NCI-H1694 treated with DMSO at 0.1 percent for 48 hours (cell line): ENCODE measurements around the gene ADCY5.

ENCODE experiments used
- DNase-seq: peaks from one replicate; lab custom pipeline; 2025; lab: John Stamatoyannopoulos, UW

The ADCY5 gene

DNA sequence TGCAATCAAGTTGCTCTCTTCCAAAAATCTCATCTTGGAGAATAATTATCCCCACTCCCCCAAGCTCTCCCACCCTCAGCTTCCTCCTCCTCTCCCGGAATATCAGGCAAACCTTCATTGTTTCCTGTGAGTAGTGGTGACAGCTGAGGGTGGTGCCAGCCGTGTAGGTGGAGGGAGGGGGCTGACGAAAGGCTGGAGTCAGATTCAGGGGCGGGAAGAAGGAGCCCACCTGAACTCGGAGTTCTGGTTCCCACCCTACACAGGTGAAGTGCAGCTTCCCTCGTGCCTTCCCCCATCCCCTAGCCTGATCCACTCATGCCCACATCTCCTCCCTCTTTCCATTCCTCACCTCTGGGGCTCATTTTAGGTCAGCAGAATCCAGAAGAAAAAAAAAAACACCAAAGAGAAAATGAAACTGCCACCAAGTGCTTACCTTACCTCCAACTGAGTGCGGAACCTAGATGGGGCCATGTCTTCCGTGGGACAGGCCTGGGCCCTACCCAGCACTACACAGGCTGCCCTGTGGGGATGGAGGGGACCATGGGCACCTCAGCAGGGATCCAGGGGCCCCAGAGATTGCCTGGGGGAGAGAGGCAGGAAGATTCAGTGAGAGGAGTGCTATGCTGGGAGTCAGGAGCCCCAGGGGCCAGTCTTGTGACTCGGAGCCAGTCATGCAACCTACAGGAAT, 81.3 kb downstream of the ADCY5 start:
- DNase-seq: no peak

DNA sequence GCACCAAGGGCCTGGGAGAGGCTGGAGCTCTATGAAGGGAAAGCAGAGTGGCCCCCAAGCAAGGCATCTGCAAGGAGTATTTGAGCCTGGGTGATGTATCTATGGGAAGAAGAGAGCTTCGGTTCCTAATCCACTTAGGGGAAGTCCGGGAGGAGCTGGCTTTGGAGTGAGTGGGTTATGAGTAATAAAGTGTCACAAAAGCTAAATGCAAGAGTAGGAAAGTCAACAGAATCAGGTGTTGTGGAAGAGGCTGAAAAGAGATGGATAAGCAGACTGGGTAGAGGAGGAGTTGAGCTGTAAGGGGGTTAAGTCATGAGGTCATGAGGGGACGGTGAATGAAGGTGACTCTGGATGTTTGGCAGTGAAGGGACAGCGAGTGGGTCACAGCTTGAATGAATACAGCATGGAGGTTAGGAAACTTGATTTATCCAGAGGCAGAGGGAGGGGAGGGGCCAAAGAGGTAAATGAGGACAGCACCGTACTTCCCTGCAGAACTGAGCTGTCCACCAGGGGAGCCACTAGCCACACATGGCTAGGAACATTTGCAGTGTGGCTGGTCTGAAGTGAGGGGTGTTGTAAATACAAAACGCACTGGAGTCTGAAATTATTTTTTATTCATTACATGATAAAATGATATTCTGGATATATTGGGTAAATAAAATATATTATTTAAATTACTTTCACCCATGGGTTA, 83.3 kb downstream of the ADCY5 start:
- peak; percentile 8 for DNase-seq

DNA sequence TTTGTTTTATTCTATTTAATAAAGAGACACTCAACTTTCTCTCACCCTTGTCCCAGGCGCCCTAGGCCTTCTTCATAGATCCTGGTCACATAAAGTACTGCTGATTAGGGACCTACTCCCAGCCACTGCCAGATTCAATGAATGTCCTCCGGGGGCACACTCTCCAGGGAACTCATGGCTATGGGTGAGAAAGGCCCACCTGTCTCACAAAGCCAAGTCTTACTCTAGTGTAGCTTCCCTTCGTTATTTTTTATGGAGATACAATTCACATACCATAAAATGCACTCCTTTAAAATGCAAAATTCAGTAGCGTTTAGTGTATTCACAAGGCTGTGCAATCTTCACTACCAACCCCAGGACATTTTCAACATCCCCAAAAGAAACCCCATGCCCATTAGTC, 87.8 kb downstream of the ADCY5 start:
- no peak for DNase-seq

DNA sequence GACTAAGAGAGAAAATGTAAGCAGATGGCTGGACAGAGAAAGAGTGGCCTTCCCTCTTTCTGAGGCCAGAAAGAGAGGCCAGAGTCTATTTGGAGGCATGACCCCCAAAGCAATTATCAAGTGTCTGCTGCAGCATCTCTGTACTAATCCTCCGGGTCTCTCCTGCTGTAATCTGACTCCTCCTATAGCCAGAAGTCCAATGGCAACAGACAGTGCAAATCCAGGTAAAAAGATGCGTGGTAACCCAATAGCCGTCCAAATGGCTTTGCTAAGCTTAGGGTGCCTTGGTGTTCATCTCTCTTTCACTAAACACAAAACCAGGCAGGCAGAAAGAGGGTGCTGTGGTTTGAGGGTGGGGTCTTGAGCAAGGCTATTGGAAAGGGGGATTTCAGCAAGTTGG, 91.6 kb downstream of the ADCY5 start:
- no peak for DNase-seq

DNA sequence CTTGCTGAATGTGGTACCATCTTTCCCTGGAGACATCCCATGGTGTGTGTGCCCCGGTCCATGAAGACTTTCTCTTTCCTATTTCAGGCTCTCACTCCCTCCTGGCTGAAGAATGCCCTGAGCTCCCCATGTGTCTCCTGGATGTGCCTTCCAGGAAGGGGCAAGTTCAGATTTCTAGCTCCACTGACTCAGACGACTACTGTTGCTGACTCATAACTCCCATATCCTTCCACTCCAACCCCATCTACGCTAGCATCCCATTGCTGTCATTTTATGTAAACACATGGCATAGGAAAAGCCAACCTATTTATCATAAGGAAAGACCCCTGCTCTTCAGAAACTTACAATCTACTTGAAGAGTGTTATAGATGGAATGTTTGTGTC, 95.0 kb downstream of the ADCY5 start:
- DNase-seq: no peak

DNA sequence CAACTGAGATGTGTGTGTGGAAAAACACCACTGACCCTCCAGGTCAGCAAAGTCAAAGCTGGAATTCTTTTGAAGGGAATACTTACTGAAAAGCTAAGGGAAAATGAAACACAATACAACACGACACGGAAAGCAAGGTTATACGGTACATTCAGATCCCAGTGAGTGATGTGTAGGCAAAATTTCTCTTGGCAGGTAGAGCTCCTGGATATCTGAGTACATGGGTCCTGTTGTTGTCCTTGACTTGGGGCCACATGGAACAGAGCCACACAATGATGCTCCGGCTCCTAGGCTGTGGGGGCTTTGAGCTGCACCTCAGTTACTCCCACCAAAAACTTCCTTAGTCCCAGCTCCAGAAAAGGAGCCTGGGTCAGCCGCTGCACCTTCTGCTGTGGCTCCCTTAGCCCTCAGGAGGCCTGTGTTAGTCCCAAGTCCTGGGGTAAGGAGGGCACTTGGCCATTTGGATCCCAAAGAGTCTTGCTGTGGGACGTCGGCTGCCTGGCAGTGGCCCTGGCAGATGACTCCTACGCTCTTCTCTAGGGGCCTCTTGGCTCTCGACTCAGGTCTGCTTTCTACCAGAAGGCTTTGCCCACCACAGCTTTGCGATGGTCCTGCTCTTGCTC, 95.6 kb downstream of the ADCY5 start:
- no peak for DNase-seq

DNA sequence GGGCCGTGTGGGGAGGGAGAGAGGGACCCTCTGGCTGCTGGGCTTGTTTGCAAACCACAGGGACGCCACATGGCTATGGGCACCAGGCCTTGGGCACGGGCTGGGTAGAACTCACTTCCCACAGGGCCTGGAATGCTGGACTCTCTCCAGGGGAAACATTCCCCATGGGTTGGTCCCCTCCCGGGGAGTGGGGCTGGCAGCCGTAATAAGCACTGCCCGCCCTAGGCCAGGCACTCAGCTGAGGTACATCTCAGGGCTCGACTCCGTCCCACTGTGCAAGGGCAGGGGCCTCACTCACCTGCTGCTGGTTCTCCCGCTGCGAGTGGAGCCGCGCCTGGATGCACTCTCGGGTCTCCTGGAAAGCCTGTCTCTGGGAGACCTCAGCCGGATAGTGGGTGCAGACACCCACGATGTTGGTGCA, 96.7 kb downstream of the ADCY5 start:
- DNase-seq: no peak

DNA sequence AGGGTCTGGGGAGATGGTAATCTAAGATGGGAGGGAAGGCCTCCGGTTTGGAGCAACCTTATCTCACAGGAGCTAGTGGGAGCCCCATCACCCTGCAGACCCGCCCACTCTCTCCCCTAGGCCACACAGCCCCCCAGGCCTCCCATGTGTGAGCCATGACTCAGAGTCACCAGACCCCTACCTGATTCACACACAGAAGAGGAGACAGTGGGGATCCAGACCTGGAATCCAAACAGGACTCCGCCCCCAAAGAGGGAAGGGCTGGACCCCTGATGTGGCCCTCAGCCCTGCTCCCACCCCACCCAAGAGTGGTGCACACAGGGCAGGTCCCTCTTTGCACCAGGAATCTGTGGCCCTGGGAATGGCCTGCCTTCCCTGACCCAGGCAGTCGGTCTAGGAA, 97.4 kb downstream of the ADCY5 start:
- no peak for DNase-seq

DNA sequence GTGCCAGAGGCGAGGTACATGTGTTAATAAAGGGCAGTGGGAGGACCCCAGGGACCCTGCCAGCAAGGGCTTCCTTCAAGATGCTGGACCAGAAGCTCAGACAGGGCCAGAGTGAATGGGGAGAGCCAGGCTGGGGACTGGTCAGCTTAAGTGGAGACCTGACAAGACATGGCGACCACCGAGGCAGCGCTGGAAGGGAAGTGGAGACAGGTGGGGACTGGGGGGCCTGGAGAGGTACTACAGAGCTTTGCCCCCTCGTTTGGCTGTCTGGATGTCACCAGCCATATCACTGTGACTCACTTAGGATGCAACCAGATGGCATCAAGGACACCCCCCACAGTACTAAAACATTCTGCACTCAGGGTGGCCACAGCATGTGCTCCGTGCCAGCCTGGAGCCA, 97.9 kb downstream of the ADCY5 start:
- DNase-seq: no peak

DNA sequence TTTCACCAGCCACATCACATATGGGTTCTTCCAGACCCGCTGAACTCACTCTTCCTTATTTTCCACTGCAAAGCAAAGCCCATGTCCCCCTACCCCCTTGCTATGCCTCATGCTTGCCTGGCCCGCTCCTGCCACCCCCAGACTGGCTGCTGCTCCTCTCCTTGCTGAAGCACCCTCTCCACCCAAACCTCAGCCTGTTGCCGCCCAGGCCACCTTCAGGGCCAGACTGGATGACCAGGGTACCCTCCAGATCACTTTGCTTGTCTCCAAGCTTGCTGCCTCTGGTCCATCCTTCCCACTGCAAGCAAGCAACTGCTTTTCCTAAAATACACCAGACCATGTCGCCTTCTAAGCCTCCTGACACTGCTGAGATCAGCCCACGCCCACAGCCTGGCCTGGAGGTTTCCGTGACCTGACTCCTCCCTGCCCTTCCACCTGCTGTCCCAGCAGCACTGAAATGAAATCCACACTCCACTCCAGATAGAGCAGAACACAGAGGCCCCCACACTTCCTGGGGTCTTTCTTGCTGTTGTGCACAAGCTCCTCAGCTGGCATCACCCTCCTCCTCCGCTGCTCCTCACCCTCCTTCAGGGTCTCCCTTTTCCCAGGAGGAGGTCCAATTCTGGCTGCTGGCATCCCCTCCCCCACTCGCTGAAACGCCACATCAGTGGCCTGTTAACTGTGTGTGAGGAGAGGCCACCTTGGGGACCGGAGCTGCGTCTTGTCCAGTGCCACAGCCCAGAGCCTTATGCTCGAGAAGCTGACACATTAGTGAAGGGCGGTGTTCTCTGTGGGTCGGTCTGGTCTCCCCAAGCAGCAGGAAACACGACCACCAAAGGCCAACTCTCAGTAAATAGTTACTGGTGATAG, 99.1 kb downstream of the ADCY5 start:
- DNase-seq: no peak

DNA sequence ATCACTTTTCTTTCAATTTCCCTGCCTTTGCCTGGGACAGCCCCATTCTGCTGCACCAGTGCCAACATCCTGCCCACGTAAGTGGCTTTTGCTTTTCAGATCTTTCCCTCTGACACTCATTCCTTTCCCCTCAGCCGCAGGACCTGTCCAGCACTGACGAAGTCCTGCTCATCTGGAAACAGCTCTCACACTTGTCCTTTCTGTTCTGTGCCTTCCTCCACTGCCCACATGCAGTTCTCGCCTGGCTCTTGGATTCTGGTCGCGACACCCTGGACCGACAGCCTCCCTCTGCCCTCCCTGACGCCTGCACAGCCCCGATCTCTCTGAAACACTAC, 99.7 kb downstream of the ADCY5 start:
- DNase-seq: no peak

DNA sequence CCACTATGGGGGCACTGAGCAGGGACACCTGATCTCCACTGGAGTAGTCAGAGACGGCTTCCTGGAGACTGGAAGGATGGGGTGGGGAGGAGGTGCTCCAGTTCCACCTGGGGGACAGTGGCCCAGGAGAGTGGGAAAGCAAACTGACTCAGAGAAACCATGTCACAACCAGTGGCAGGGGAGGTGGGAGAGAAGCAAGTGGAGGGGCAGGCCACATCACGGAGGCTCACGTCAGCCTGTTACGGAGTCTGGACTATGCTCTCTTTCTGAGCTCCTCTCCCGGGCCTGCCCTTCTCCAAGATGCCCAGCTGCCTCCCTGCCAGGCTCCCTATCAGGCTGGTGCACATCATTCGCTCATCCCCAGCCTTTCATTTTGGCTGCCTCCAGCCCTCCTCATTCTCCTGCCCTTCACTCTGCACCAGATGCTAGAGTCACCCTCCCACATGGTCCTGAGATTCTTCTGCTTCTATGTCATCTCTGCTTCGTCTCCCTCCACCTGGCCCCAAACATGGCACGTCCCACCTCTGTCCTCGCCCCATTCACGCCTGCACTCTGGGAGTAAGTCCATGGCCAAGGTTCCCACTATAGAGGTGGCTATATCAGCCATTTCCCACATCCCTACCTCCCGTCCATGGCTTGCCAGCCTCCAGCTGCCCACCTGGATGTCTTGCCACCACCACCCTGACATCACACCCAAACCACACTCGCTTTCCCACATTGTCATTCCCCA, 100.3 kb downstream of the ADCY5 start:
- no peak for DNase-seq

DNA sequence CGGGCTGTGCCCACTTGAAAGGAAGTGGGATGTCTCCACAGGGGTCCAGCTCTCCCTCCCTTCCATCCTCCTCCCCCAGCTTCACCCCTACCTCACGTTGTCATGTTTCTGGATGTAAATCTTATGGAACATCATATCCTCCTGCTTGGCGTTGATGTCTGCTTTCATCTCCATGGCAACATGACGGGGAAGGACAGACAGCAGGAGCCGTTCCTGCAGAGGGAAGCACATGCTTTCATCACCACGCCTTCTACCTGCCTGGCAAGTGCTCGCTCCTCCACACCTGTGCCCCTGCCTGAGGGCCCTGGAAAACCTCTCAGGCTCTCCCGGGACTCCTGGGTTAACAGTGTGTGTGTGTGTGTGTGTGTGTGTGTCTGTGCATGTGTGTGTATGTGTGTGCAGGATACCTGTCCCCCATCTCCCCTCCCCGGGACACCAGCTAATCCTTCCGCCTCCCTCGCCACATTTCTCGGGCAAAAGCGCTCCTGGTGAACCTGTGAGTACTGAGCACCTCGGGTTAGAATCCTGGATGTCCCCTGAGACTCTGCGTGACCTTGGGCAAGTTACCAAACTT, 101.1 kb downstream of the ADCY5 start:
- no peak for DNase-seq

DNA sequence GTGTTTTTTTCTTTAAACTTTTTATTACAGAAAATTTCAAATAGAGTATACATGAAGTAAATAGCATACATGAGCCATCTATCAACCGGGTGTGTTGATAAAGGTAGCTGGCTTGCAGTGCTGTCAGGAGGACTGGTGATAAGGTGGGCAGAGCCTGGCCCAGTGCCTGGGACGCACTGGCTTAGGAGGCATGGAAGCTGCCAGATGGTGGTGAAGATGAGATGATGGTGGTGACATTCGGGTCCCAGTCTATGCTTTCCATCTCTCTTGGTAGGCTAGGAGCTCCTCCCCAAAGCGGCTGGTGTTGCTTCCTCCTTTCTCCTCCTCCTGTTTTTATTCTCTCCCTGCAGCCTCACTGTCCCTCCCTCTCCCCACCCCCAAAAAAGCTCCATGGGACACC, 101.7 kb downstream of the ADCY5 start:
- peak; percentile 71 for DNase-seq

DNA sequence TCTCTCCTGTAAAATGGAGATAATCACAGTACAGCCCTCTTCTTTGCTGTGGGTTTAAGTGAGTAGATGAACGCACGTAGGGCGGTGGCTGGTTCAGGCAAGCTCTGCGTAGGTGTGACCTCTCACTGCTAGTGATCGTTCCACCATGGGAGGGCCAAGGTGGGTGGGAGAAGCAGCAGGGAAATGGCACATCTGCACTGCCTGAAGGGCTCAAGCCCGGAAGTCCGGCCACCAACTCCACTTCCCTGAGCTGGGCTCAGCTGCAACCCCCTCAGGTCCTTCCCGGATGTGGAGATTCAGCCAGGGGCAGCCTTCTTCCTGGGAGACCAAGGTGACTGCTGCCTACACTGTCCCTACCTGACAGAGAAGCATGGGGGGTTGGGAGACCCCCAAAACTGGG, 102.9 kb downstream of the ADCY5 start:
- no peak for DNase-seq

DNA sequence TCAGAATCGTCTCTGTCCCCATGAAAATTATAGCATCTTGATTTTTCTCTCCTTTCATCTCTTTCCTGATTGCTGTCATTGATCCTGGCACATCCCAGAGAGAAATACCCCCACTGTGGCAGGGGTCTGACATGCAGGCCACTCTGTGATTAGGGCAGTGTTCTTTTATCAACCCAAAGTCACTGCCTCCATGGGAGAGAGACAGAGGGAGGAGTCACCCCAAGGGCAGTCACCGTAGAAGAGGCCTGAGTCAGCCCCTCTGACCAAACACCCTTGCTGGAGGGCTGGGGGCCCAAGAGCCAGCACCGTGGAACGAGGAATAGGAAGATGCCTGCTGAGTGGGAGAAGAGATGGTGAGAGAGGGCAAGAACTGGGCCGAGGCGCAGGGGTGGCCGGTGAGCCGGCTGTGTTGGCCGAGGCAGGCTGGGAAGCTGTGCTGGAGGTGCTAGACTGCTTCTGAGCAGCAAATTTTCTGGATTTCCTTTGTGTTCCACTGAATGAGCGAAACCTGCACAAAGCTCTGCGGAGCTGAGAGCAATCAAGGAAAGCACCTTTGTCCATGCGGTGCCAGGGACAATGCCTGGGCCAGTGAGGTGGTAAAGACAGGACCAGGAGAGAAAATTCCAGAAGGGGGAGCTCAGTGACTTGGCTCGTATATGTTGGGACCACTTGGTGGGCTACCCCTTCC, 103.8 kb downstream of the ADCY5 start:
- DNase-seq: no peak

DNA sequence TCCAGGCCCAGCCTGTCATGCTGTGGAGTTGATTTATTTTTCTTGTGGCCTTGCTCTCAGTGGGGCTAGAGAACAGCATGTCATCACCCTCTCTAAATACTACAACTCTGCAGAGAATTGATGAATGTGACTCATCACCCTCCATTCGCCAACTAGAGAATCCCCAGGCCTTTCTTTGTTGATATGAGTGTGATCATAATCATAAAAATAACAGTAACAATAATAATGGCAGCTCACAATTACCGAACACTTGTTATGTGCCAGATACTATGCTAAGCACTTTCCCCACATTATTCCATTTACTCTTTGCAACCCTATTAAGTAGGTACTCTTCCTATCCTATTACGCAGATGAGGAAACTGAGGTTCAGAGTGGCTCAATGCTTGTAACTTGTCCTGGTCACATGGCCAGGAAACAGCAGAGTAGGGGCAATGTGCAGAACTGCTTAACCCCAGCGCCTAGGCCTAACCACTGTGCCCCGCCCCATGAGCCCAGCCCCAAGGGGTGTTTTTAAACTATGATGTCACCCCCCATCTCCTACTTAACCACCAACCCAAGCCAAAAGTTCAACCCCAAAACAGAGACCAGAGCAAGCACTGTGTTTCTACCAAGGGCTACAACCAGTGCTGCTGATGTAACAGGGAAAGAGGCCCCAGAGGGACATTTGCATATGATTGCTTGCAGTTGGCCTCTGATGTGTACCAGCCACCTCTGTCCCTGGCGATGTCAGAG, 104.5 kb downstream of the ADCY5 start:
- DNase-seq: no peak

DNA sequence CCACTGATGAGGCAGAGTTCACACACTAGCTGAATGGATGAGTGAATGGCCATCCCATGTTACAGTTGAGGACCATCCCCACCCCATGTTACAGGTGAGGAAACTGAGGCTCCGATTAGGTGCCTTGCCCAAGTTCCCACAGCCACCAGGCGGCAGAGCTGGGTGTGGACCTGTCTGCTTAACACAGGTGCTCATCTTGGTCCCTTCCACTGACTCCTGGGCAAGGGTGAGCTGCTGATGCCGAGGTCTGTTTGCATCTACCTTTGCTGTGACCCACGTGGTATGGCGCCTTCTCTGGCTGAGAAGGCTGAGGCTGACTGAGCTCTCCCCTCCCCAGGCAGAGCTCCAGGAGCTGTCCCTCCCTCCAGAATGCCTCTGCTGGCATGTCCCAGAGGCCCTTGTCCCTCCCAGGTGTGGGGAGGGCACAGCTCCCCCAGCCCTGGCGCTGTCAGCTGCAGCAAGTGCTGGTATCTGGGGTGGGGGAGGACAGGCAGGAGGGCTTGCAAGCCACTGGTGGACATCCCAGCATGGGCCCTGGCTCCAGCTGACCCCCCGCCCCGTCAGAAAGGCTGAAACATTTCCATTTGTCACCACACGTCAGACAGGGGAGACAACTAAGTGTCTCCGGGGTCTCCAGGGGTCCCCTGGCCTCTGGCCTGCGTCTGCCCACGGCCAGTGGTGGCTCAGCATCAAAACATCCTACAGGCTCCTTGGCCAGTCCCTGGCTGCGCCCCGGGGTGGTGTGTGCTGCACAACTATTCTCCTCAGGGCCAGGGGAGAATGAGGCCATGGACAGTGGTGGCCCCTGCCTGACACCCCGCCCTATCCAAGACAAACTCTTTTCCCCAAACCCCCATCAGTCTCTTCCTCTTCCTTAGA, 105.4 kb downstream of the ADCY5 start:
- DNase-seq: no peak

DNA sequence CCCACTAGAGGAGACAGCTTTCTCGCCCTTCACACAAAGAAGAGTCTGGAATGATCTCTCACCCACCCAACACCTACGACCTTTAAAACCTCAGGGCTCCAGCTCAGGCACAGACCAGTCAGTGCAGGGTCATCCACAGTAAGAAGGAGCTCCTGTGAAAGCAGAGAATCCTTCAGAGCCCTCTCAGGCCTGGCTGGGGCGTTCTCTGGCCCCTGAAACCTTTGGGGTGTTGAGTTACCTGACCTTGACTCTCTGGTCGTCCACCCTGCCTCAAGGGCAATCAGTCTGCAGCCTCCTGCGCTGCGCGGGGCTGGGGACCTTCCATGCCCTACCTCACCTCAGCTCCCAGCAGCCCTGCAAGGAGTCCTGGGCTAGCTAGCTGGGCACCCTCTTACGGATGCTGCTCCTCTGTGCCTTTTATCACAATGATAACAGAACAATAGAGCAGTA, 106.2 kb downstream of the ADCY5 start:
- DNase-seq: no peak
